Activated CD8-positive, alpha-beta memory T cell treated with anti-CD3 and anti-CD28 coated beads for 1 hour (primary cell): ENCODE data around the gene C6orf89.

Experiments
- DNase-seq, 2 donors: peaks; one replicate each; pipeline ENCODE4 v3.0.0-alpha.2; 2020; ENCODE audit warnings: low read depth in 1 of 2; ENCODE audit errors: extremely low read depth in 1 of 2

The C6orf89 gene

DNA sequence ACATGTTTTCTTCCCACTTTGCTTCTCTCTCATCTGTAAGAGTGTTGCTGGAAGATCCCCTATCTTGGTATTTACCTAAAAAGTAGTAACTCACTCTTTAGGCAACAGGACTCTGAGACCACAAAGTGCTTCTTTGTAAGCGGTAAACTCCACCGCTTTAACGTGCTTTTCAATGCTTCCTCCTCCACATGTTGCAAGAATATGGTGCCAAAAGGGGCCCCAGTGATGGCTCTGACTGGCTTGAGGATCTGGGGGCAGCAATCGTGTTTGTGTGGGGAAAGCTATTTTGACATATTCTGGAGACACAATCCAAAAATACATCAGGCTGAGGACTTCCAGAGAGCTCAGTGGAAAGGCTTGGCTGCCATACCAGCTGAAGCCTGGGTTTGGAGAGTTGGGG is 34.1 kb upstream of the C6orf89 start:
- no peak for DNase-seq

DNA sequence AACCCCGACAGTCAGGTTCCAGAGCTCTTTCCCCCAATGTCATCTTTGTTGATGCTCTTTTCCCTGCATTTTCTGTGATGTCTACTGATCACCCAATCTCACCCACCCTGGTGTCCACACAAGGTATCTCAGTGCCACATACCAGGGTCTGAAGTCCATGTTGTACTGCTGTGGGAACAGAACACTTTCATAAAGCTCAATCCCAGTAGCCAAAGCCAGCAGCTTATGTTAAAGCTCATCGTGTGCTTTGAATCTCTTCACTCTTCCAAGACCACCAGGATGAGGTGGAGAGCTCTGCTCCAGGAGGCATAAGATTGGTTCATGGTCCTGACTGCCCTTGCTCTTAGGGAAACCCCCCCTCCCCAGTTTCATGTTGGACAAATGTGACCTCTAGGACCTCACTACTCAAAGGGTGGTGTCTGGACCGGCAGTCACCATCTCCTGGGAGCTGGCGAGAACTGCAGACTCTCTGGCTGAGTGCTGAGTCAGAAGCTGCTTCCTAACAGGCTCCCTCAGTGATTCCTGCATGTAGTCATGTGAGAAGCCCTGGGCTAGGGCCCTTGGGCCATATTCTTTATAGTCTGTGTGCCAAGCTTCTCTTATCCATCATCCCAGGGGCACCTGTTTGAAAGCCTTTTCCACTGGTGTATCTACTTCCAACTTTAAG is 33.1 kb upstream of the C6orf89 start:
- no peak for DNase-seq

DNA sequence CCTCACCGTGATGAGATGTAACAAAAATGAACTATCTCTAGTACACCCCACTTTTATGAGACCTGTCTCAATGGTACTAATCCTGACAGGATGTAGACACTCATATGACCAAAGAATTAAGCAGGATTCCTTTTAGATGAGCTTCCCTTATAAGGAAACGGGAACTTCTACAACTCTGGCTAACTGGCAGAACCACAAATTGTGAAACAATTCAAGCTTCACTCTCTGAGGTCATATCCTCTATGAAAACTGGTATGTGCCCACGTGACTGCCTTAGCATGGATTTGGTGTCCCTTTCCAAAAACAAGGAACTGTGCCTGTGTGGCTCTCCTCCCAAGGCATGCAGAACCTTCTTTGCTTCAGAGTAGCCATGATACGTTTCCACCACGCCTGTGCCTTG is 32.4 kb upstream of the C6orf89 start:
- no peak for DNase-seq

DNA sequence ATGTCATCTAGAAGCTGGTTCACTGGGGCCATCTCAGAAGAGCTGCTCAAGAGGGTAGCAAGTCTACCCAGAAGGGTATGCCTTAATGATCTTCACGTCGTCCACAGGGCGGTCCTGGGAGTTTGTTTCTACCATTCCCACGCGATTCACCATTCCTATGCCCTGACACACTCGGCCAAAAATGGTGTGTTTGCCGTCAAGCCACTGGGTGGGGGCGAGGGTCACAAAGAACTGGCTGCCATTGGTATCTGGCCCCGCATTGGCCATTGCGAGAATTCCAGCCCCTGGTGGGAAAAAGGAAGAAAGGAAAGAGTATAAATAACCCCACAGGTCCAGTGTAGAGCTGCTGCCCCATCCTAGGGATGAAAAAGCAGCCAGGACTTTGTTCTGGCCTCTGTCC is 30.0 kb upstream of the C6orf89 start:
- no peak for DNase-seq

DNA sequence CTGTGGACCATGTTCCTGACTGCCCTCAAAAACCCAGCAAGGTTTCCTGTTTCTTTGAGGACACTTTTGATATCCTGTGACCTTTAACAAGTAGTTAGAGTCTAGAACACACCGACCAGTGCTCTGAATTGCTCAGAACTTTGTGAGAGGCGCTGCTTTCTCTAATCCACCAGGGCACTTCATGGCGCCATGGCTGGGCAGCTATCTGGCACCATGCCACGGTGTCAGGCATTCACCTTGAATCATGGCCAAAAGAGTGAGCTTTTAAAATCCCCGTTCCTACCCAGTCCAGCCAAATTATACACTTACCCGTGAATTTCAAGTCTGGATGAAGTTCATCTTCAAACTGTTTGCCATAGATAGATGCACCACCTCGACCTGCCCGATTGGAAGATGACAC is 29.5 kb upstream of the C6orf89 start:
- DNase-seq: no peak

DNA sequence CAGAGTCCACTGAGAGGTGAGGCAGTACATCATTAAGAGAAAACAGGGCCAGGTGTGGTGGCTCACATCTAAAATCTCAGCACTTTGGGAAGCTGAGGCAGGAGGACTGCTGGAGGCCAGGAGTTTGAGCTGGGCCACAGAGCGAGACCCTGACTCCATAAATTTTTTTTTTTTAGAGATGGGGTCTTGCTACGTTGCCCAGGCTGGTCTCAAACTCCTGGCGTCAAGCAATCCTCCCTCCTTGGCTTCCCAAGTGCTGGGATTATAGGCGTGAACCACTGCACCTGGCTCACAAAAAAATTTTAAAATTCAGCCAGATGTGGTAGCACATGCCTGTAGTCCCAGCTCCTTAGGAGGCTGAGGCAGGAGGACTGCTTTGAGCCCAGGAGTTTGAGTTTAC is 28.4 kb upstream of the C6orf89 start:
- DNase-seq: no peak

DNA sequence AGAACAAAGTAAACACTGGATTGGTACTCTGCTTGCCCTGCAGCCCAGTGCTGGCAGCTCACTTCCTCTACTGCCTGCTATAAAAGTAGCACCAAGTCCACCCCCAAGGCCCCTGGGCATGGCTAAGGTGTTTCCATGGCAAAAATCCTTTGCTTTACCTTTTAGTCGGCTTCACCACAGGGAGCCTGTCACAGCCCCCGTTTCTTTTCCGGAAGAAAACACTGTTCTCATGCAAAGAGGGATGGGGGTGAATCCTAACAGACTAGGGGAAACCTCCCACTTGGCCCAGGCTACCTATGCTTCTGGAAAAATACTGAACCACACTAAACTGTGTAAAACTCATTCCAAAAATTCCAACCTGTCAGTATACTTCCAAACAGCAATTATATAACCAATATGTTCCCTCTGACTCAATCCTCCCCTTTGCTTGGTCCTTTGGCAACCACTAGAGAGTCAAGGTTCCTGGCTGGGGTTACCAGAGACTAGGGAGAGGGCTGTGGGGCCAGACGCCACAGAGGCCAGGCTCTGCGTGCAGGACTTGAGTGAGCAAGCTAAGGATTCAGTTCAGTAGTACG is 27.3 kb upstream of the C6orf89 start:
- no peak for DNase-seq

DNA sequence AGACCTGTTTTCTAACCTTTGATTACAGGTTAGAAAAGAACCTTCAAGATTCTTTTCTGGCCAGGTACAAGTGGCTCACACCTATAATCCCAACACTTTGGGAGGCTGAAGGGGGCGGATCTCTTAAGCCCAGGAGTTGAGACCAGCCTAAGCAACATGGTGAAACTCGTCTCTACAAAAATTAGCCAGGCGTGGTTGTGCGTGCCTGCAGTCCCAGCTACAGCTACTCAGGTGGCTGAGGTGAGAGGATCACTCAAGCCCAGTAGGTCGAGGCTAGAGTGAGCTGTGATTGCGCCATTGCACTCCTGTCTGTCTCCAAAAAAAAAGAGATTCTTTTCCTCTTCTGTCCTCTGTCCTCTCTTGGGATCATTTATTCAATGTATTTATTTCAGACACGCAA is 25.6 kb upstream of the C6orf89 start:
- DNase-seq: no peak

DNA sequence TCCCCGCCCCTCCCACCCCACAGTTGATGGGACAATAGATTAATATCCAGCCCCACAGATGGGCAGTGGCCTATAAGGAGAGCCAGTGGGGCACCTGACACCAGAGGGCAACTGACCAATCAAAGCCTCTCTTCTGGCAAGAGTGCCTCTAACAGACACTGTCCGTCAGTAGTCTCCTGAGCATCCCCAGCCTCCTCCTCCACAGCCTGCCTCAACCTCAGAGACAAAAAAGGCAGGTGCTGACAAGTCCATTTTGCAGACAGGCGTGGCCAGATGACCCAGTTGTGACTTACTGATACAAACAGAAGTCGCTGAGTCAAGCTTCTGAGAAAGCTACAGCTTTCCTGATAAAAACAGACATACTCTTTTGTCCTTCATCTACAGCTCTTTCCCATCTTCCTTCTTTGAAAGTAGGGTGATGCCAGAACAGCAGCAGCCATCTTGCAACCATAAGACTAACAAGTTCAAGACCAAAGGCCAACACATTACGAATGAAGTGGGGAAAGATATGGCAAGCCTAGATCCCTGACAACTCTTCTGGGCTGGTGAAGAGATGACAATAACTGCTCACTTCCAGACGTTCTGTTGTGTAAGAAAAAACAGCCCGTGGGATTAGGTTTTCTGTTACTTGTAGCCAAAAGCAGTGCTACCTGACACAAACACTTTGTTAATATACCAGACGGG is 23.4 kb upstream of the C6orf89 start:
- no peak for DNase-seq

DNA sequence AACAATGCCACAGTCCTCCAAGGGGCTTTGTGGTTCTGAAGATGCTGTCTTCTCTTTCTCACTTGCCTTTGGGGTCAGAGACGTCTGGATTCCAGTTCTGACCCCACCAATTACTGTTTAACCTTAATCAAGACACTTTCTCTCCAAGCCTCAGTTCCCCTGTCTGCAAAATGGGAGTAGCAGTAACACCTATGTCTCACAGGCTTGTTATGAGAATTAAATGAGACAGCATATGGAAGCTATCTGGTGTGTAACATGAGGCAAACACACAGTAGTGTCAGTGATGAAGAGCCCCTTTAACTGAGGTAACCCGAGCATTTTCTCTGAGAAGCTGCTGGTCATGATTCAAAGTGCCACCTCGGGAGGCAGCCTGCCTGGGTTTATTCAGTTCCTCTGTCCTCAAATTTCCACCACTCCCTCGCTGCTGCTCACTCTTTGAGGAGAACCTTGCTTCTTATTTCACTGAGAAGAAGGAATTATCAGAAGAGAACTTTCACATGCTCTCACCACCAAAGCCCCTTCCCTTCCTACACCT is 22.8 kb upstream of the C6orf89 start:
- no peak for DNase-seq

DNA sequence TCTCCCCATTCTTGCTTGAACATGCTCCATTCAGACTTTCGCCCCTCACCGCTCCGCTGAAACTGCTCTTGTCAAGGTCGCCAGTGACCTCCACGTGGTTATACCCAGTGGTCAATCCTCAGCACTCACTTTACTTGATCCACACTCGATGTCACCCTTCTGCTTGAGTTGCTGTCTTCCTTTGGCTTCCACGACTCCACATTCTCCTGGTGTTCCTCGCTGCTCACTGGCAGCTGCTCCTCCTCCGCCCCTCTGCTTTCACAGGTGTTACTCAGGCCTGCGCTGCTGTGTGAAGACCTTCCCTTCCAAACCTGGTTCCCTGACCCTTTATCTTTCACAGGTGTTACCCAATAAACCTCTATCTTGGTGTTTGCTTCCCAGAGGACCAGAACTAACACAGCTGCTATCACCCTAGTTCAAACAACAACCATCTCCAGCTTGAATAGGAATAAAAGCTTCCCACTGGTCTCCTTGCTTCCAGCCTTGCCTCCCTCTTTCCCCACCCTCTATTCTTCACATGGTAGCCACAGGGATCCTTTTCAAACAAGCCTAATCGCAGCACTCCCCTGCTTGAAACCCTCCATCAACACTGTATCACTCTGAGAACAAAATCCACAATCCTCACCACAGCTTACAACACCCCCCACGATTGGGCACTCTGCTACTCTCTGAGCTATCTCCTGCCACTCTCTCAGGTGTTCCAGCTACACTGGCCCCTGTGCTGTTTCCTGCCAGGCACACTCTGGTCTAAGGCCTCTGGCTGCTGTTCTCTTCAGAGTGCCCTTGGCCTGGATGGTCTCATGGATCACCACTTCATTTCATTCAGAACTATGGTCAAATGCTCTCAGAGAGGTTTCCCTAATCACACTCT is 21.8 kb upstream of the C6orf89 start:
- no peak for DNase-seq

DNA sequence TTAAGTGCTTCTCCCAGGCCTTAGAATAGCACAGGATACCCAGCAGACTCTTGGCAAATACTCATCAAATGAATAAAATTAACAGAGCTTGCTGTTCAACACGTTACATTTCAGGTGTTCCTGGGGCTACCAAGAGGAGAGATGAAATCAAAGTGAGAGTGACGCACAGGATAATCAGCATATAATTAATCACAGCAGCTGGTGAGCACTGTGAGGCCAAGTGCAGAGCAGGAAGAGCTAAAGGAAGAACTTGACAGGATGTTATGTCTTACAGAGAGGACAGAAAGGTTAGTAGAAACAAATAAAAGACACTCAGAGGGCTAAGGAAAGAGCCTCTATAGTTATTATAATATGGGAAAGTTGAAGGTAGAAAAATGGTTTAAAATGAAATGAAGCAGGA is 19.9 kb upstream of the C6orf89 start:
- DNase-seq: no peak

DNA sequence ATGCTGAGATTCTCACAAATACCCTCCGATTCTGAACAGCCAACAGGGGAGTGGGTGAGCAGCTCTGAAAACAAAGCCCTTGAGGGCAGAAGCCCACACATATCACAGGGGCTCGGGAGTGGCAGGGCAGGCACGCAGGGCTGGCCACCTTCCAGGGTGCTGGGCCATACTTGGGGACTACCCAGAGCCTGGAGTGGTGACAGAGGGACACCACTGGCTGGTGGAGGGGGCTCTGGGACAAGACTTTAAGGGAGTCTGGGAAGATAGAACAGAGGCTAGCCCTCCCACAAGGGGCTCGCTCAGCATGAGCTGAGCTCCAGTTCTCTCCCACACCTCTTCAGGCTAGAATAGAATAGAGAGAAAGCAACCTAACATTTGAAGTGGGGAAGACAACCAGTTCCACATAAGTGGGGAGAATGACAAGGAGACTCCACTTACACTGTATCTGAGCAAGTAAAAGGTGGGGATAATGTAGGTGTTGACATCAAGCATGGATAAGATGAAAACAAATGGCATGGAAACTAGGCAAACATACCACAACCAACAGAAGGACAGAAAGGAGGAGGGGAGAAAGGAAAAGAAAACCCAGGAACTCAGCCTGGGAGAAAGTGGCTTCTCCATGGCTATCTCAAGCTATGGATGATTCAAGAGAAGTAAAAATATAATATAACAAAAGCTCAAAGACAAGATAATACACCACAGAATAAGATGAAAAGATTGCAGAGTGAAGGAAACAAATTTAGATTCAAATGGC is 18.1 kb upstream of the C6orf89 start:
- DNase-seq: no peak

DNA sequence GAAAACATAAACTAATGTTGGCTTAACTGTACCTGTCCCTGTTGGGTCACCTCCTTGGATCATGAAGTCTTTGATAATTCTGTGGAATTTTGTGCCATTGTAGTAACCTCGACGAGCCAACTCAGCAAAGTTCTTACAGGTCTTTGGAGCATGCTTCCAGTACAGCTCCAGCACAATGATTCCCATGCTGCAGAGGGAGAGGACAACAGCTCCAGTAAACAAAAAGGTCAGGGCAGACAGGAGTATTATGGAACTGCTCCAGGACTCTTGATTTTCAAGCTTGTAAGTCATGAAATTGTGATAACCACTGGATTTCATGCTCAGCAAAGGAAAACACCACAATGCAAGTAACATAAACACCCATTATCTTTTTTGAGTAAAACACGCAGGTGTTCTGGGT is 14.1 kb upstream of the C6orf89 start:
- no peak for DNase-seq

DNA sequence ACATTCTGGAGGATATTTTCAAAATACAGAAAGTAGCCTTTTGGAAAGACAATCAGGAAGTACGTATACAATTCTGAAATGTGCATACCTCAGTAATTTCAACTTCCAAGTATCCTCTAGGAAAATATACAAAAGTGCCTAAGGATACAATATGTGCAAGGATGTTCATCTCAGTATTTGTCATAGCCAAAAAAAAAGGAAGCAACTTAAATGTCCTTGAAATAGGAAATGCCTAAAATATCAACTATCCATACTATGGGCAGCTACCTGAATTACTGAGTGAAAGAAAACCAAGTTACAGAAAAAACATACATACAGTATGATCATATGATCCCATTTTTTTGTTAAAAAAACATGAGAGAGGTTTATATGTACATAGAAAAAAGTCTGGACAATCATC is 12.6 kb upstream of the C6orf89 start:
- DNase-seq: no peak

DNA sequence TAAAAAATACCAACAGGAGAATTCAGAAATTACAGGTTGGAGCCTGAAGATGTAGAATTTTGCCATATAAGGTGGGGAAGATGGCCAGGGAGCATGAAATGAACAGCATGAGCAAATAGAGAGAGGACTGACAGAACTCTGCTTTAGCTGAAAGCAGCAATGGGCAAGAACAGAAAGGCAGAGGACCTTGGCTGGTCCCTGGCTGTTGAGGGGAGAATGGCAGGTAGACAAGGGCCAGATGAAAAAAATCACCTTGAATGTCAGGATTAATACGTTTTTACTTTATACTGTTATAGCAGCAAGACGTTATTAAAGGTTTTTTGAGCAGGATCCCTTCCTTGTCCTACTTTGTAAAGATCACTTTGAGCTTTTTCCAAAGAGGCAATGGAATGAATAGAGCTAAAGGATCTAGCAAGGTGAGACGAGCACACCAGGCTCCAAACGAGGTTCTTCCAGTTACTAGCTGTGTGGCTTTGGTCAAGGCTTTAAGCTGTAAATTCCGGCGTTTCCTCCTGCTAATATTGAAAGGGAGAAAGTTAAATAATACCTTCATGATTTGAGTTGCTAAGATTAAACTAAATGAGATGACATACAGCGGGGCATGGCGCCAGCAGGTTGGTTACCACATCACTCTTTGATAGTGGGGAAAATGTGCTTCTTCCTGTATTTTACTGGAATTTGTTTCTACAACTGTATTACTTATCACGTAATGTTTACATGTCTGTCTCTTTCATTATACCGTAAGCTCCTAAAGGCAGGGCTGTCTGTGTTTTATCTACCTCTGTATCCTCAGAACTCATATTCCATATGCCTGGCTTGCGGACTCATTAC is 11.9 kb upstream of the C6orf89 start:
- DNase-seq: no peak

DNA sequence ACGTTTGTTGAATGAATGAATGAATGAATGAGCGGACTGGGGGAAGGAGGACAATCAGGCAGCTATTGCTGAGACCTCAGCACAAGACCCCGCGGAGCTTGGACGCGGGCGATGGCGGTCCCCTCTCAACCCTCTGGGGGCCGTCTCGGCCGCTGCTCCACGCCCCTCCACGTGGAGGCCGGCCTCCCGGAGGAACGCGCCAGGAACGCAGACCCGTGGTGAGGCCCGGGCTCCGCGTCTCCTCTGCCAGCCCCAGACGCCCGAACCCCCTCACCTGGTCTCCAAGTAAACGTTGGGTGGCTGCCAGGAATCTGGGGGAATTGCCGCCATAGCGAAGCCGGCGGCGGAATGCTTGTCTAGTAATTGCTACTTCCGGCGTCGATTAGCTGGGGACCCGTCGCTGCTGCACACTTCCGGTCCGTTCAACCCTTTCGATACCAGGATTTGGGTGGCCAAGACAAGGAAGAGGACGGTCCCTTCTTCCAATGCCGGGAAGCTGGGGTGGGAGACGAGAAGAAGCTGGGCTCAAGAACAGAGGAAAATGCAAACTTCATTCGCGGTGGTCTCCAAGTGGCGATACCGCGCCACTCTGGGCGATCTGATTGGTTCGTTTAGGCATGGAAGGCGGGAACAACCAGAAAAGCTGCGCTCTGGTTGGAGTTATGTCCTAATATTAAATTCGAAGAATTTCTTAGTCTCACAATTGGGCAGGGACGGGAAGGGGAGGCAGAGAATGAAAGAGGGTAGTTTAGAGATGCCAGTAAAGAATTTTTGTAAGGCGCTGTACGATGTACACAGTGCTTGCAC is 11.1 kb upstream of the C6orf89 start, which contains the start of gene PPIL1:
Gene PPIL1 (minus strand): TSS at position 361 of the 807 bp plus-strand sequence. CDS start 31 bp downstream, at position 330.
- peak; percentile 68 to 69 for DNase-seq

DNA sequence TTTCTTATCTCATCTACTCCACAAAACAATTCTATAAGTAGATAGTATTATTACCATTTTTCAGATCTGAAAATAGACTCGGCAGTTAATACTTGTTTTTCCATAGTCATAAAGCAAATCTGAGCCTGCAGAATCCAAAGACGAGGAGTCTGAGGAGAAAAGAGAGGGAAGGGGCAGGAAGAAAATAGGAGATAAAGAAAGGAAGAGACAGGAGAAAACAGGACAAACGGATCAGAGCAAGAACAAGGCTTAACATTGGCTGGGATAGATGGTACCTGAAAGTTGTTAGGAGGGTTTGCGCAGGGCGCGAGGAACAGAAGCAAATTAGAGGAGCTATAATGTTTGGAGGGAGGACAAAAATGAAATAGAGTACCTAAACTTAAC is 10.5 kb upstream of the C6orf89 start:
- DNase-seq: no peak

DNA sequence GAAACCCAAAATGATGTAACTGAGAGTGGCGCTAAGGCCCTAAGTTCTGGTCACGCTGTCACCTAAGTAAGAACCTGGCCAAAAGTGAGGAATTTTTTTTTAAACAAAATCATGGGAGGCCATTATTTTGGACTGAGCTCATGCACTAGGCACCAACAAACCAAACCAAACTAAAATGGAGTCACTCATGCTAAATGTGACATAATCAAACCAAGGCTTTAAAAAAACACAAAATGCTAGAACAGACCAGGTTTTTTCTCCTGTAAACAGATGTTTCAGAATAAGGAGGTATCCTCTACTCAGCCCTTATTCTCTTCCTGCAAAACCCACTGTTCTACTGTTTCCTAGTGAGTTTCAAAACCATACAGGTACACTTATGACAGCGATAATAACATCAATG is 1.1 kb upstream of the C6orf89 start:
- no peak for DNase-seq
